HG02610 (cell line): ENCODE data around the gene AGFG1.
"Not testable (repeated sequence)": the region's sequence is repeated elsewhere in the genome, so short reads cannot be mapped to it uniquely, and the experiment has no call there.

Source experiments
- ATAC-seq: cut with Tn5 transposase; IDR thresholded peaks from one replicate; pipeline ENCODE4 v1.9.1; 2021; ENCODE audit warnings: mild to moderate bottlenecking, moderate library complexity; ENCODE audit not compliant: unreplicated experiment

AGFG1 gene

GRCh38 chr2:227491386-227491785, 19.4 kb downstream of the AGFG1 start:
- no peak for ATAC-seq

DNA sequence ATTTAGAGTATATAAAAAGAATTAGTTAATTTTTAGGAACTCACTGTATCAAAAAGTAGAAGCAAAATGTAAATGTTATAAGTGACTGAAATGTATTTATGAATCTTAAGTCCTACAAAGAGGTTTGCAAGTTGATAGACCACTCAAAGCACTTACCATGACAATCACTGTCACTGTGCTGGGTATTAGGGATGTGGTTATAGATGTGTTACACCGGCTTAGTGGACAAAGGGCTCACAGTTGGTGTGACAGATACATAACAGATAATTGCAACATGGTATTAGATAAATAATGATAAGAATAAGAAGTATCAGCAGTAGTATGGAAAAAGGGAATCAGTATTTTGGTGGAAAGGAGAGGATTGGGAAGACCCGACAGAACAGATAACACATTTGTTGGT, 21.6 kb downstream of the AGFG1 start:
- ATAC-seq: no peak

DNA sequence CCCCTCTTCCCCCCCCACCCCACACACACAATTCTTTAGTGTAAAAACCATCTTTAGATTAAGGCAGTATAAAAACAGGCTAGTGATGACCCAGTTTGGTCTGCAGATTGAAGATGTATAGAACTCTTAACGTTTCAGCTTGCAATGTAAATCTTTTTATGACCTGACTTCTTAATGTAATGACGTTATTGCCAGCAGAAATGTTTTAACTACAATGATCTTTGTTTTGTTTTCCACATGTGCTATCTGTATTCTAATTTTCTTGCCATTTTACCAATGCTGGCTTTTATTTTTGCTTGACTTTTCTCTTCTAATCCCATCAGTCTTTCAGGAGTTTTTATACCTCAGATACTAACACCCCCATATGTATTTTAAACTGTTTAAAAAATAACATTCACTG, 25.2 kb downstream of the AGFG1 start:
- no peak for ATAC-seq

GRCh38 chr2:227499627-227500300, 27.8 kb downstream of the AGFG1 start:
- no peak for ATAC-seq

GRCh38 chr2:227500301-227500630, 28.3 kb downstream of the AGFG1 start:
- ATAC-seq: no peak

- no peak for ATAC-seq
Observed at GRCh38 chr2:227503433-227504406, 31.8 kb downstream of the AGFG1 start.

DNA sequence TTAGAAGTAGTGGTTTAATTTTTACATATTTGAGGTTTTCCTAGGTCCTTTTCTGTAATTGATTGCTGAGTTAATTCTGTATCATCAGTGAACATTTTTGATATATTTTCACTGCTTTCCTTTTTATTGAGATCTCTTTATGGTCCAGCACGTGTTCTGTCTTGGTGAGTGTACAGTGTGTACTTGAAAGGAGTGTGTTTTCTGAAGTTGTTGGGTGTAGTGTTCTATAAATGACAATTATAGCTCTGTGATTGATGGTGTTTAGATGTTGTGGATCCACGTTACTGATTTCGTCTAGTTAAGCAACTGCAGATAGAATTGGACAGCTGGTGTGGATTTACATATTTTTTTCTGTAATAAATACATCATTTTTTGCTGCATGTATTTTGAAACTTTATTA, 32.7 kb downstream of the AGFG1 start:
- ATAC-seq: no peak

DNA sequence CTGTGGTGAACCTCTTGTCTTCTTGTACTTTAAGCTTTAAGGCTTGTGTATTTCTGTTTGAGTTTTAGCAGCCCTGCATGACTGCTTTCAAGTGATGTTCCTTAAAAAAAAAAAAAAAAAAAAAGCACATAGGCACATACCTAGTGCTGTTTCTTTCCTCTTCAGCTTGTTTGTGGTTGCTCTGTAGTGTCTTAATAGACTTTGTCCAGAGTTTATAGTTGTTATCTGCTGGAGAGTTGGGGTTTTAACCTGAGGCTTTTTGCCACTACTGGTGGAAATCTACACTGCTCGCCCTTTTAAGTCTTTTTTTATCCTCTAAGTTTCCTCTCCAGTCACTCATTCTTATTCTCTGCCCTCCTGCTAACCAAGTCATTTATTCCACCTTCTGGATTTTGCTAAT, 34.5 kb downstream of the AGFG1 start:
- no peak for ATAC-seq

DNA sequence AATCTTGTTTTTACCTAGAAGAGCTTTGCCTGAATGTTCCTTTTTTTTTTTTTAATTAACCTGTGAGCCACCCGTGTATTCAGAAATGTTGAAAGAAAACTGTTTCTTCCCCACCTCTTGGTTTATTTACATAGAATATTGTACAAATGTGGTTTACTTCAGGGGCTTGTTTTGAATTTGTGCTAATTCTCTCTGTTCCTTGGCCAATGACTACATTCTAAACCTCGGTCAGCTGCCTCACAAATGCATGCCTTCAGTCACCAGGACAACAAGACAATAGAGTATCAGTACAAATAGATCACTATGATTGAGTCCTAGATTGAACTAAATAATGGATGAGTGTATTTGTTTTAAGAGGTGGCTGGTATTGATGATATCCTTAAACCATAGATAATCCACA, 36.0 kb downstream of the AGFG1 start:
- ATAC-seq: no peak

DNA sequence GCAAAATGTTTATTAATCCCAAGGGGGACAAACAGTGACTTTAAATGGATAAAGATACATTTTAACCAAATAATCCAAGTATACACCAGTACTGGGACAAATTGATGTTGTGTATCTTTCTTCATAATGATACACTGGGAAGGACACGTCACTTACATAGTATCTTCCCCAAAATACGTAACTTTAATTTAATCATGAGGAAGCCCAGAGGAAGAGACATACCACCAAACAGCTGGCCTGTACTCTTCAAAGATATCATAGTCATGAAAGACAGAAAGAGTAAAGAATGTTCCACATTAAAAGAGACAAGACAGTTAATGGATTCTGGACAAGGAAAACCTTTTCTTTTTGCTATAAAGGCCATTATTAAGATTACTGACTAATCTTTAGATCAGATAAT, 37.1 kb downstream of the AGFG1 start:
- no peak for ATAC-seq

DNA sequence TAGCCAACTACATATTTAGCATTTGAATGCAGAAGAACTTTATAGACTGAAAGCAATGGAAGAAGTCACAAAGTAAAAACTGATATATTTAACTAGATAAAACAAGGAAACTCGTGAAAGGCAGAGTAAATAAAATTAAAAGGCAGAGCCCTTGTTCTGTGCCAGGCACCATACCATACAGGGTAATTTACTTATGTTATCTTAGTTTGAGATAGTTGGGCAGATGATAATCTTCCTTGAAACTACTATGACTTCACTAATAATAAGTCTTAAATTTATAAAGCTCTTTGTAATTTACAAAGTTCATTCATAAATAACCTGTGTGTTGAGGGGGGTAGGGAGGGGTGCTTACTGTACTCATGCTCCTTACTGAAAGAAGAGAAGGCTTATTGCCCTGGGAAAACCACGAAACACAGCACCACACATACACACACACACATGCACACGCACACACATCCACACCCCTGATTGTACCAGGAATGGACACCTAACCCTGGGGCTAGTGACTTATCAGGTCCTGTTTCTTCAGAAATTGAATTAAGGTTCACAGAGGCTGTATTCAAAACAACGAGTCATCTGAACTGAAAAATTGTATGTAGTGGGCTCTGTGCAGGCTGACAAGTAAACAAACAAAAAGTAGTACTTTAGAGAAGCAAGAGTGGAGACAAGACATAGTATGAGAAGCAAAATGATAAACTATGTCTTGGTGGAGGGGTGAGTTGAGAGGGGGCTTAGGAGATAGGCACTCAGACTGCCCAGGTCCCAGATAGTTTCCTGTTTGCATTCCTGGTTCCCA, 38.1 kb downstream of the AGFG1 start:
- no peak for ATAC-seq

GRCh38 chr2:227510620-227510958, 38.6 kb downstream of the AGFG1 start:
- ATAC-seq: no peak

DNA sequence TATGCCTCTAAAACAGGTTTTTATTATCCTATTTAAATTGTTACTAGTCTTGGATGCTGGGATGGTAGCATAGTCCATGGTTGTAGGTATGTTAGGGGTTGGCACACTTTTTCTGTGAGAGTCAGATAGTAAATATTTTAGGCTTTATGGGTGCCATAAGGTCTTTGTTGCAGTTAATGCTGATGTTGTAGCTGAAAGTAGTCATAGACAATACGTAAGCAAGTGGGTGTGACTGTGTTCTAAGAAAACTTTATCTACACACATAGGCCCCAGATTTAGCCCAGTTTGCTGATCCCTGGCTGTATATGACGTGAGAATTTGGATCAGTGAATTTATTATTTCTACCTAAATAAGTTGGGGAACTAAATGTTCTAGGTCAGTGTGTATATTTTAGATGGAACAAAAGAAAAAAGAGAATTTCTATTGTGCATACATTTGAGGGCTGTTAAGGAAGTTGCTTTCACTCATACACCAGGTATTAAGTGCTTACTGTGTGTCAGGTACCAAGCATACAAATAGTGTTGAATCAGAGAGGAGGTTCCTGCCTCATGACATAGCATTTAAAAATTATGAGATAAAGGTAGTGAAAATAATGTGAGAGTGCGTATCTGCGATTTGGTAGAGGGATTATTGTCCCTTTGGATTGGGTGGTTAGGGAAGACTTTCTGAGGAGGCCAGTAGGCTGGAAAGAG, 39.4 kb downstream of the AGFG1 start:
- ATAC-seq: no peak

GRCh38 chr2:227511955-227512354, 40.0 kb downstream of the AGFG1 start:
- ATAC-seq: no peak

- ATAC-seq: no peak
Observed at GRCh38 chr2:227513113-227513512, 41.2 kb downstream of the AGFG1 start.

DNA sequence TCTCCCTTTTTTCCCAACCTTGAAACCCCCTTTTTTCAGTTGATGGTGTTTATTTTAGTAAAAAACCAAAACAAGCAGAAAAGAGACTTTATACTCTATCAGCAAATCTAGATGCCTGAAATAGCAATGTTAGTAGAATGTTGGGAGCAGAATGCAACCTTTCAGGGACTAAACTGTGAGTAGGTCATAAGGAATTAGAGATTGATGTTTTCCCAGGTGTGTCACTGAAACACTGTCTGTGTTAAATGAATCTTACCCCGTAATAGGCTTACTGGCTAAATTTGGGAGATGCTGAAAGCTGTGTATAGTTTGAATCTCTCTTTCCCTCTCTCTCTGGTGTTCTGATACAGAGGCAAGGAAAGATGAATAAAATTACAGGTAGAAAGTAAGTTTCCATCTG, 43.8 kb downstream of the AGFG1 start:
- ATAC-seq: no peak

DNA sequence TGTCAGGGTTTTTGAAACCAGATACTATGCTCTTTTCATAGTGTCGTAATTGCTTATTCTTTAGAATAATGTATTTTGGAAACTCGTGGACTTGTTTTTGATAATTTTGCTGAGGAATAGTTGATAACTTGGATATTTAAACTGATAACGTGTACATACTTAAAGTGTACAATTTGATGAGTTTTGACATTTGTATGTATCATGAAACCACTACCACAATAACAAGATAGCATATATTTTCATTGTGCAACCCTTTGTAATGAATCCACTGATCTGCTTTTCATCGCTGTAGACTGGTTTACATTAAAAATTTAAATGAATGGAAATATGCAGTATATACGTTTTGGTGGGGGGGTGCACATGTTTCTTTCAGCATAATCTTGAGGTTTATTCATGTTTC, 45.8 kb downstream of the AGFG1 start:
- no peak for ATAC-seq

- not testable (repeated sequence) for ATAC-seq
Observed at GRCh38 chr2:227518278-227518865, 46.4 kb downstream of the AGFG1 start.

GRCh38 chr2:227521178-227521577, 49.2 kb downstream of the AGFG1 start:
- not testable (repeated sequence) for ATAC-seq

- ATAC-seq: no peak
Observed at GRCh38 chr2:227524665-227525064, 52.7 kb downstream of the AGFG1 start.

DNA sequence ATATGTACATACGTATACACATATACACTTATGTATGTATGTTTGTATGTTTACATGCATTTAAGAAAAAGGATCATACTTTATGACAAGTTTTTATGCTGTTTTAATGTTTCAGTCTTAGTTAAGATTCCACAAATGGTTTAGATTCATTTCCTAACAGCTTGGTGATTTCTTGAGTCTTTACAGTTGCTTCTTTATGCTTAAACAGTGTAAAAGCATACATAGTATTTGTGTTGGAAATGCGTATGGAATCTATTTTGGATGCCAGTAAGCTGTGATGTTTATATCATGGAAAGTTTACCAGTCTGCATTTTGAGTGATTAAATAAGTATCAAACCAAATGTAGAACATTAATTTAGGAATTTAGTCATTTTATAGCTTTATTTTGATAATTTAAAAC, 55.4 kb downstream of the AGFG1 start:
- no peak for ATAC-seq
